ENCODE results near the gene STK32B. TPM values are rescaled to one million over a fixed set of nuclear protein-coding genes. Genes with fewer than 3 reads are reported as not detected.

The STK32B gene
- total and polyA plus RNA-seq, 5 donors from 2014 or later, result not detected

GRCh38 chr4:5470318-5471198, 419.3 kb downstream of the STK32B start:
- H3K27ac ChIP-seq (ENCODE audit: insufficient read depth, low read length, poor library complexity, severe bottlenecking), result no peak overlapping the region

GRCh38 chr4:5471206-5471605, 419.9 kb downstream of the STK32B start:
- peaks cover 0 to 1% (median 0%) of the 10 kb centered on the region in 7 donors for H3K9me3 Mint-ChIP-seq
- no peak for ATAC-seq (ENCODE audit: low read depth in 2 of 2)
- Histone ChIP-seq H3K36me3 (ENCODE audit: control insufficient read depth, insufficient read depth, low read length) (no peaks in the 10 kb centered on the region), H3K27ac (ENCODE audit: insufficient read depth, low read length, poor library complexity, severe bottlenecking) (no peak overlapping the region), H3K4me1 (ENCODE audit: control insufficient read depth, insufficient read depth, low read length, poor library complexity, severe bottlenecking) (no peaks in the 10 kb centered on the region), H3K4me3 (ENCODE audit: low read depth, low read length) (no peak overlapping the region), H3K9me3 (ENCODE audit: control insufficient read depth in 2 of 2, low read length in 2 of 2) (no peaks in the 10 kb centered on the region), H3K27me3 (ENCODE audit: control insufficient read depth, insufficient read depth, low read length) (no peaks in the 10 kb centered on the region)
- no peaks in the 10 kb centered on the region for H3K36me3 Mint-ChIP-seq
- H3K4me1 Mint-ChIP-seq, result no peaks in the 10 kb centered on the region
- no peak overlapping the region for H3K27ac Mint-ChIP-seq
- H3K4me3 Mint-ChIP-seq, result no peak overlapping the region
- no peak for DNase-seq
- peaks cover 4% of the 10 kb centered on the region for H3K27me3 Mint-ChIP-seq

More at GRCh38 chr4:5470318-5471198, 419.3 kb downstream of the STK32B start:
- Mint-ChIP-seq H3K27me3 (peaks cover 4% of the 10 kb centered on the region), H3K4me3 (no peak overlapping the region), H3K36me3 (no peaks in the 10 kb centered on the region), H3K9me3 (peaks cover 0 to 1% (median 0%) of the 10 kb centered on the region in 7 donors), H3K27ac (no peak overlapping the region), H3K4me1 (no peaks in the 10 kb centered on the region)
- Histone ChIP-seq H3K36me3 (ENCODE audit: control insufficient read depth, insufficient read depth, low read length) (no peaks in the 10 kb centered on the region), H3K4me3 (ENCODE audit: low read depth, low read length) (no peak overlapping the region), H3K27me3 (ENCODE audit: control insufficient read depth, insufficient read depth, low read length) (no peaks in the 10 kb centered on the region), H3K4me1 (ENCODE audit: control insufficient read depth, insufficient read depth, low read length, poor library complexity, severe bottlenecking) (no peaks in the 10 kb centered on the region), H3K9me3 (ENCODE audit: control insufficient read depth in 2 of 2, low read length in 2 of 2) (no peaks in the 10 kb centered on the region)
- DNase-seq (no peak), ATAC-seq (ENCODE audit: low read depth in 2 of 2) (no peak)

- Histone ChIP-seq H3K27ac (ENCODE audit: insufficient read depth, low read length, poor library complexity, severe bottlenecking) (no peak overlapping the region), H3K9me3 (ENCODE audit: control insufficient read depth in 2 of 2, low read length in 2 of 2) (no peaks in the 10 kb centered on the region), H3K4me1 (ENCODE audit: control insufficient read depth, insufficient read depth, low read length, poor library complexity, severe bottlenecking) (no peaks in the 10 kb centered on the region), H3K36me3 (ENCODE audit: control insufficient read depth, insufficient read depth, low read length) (no peaks in the 10 kb centered on the region), H3K4me3 (ENCODE audit: low read depth, low read length) (no peak overlapping the region), H3K27me3 (ENCODE audit: control insufficient read depth, insufficient read depth, low read length) (no peaks in the 10 kb centered on the region)
- H3K27ac Mint-ChIP-seq, result no peak overlapping the region
- peaks cover 4% of the 10 kb centered on the region for H3K27me3 Mint-ChIP-seq
- no peaks in the 10 kb centered on the region for H3K4me1 Mint-ChIP-seq
- DNase-seq (no peak), ATAC-seq (ENCODE audit: low read depth in 2 of 2) (no peak)
- H3K36me3 Mint-ChIP-seq, result no peaks in the 10 kb centered on the region
- H3K4me3 Mint-ChIP-seq, result no peak overlapping the region
- peaks cover 0 to 1% (median 0%) of the 10 kb centered on the region in 7 donors for H3K9me3 Mint-ChIP-seq
These were observed 420.4 kb downstream of the STK32B start for GRCh38 chr4:5471691-5472090.

- no peak for DNase-seq
- Histone ChIP-seq H3K27me3 (ENCODE audit: control insufficient read depth, insufficient read depth, low read length) (no peaks in the 10 kb centered on the region), H3K27ac (ENCODE audit: insufficient read depth, low read length, poor library complexity, severe bottlenecking) (no peak overlapping the region), H3K9me3 (ENCODE audit: control insufficient read depth in 2 of 2, low read length in 2 of 2) (no peaks in the 10 kb centered on the region), H3K4me1 (ENCODE audit: control insufficient read depth, insufficient read depth, low read length, poor library complexity, severe bottlenecking) (no peaks in the 10 kb centered on the region), H3K36me3 (ENCODE audit: control insufficient read depth, insufficient read depth, low read length) (no peaks in the 10 kb centered on the region), H3K4me3 (ENCODE audit: low read depth, low read length) (no peak overlapping the region)
- peaks cover 4% of the 10 kb centered on the region for H3K27me3 Mint-ChIP-seq
- no peaks in the 10 kb centered on the region for H3K4me1 Mint-ChIP-seq
- H3K4me3 Mint-ChIP-seq, result no peak overlapping the region
- H3K36me3 Mint-ChIP-seq, result no peaks in the 10 kb centered on the region
- H3K9me3 Mint-ChIP-seq, result peaks cover 0 to 2% (median 0%) of the 10 kb centered on the region in 7 donors
- H3K27ac Mint-ChIP-seq, result no peak overlapping the region
- ATAC-seq (ENCODE audit: low read depth in 2 of 2), result no peak
These were observed 420.9 kb downstream of the STK32B start for GRCh38 chr4:5472160-5472591.

GRCh38 chr4:5473125-5473524, 421.8 kb downstream of the STK32B start:
- no peaks in the 10 kb centered on the region for H3K4me1 Mint-ChIP-seq
- DNase-seq (no peak), ATAC-seq (ENCODE audit: low read depth in 2 of 2) (no peak)
- Histone ChIP-seq H3K27me3 (ENCODE audit: control insufficient read depth, insufficient read depth, low read length) (no peaks in the 10 kb centered on the region), H3K9me3 (ENCODE audit: control insufficient read depth in 2 of 2, low read length in 2 of 2) (no peaks in the 10 kb centered on the region), H3K4me1 (ENCODE audit: control insufficient read depth, insufficient read depth, low read length, poor library complexity, severe bottlenecking) (no peaks in the 10 kb centered on the region), H3K36me3 (ENCODE audit: control insufficient read depth, insufficient read depth, low read length) (no peaks in the 10 kb centered on the region), H3K27ac (ENCODE audit: insufficient read depth, low read length, poor library complexity, severe bottlenecking) (no peak overlapping the region), H3K4me3 (ENCODE audit: low read depth, low read length) (no peak overlapping the region)
- no peak overlapping the region for H3K4me3 Mint-ChIP-seq
- peaks cover 4% of the 10 kb centered on the region for H3K27me3 Mint-ChIP-seq
- H3K27ac Mint-ChIP-seq, result no peak overlapping the region
- H3K36me3 Mint-ChIP-seq, result no peaks in the 10 kb centered on the region
- H3K9me3 Mint-ChIP-seq, result peaks cover 0 to 4% (median 0%) of the 10 kb centered on the region in 7 donors

GRCh38 chr4:5474756-5475155, 423.5 kb downstream of the STK32B start:
- H3K4me1 ChIP-seq (ENCODE audit: control insufficient read depth, insufficient read depth, low read length, poor library complexity, severe bottlenecking), result no peaks in the 10 kb centered on the region
- Mint-ChIP-seq H3K4me1 (no peaks in the 10 kb centered on the region), H3K27me3 (peaks cover 4% of the 10 kb centered on the region), H3K36me3 (no peaks in the 10 kb centered on the region), H3K9me3 (peaks cover 0 to 4% (median 0%) of the 10 kb centered on the region in 7 donors), H3K27ac (no peak overlapping the region), H3K4me3 (no peak overlapping the region)
- H3K4me3 ChIP-seq (ENCODE audit: low read depth, low read length), result no peak overlapping the region
- DNase-seq (no peak), ATAC-seq (ENCODE audit: low read depth in 2 of 2) (no peak)
- H3K9me3 ChIP-seq (ENCODE audit: control insufficient read depth in 2 of 2, low read length in 2 of 2), result no peaks in the 10 kb centered on the region
- H3K36me3 ChIP-seq (ENCODE audit: control insufficient read depth, insufficient read depth, low read length), result no peaks in the 10 kb centered on the region
- no peak overlapping the region for H3K27ac ChIP-seq (ENCODE audit: insufficient read depth, low read length, poor library complexity, severe bottlenecking)
- H3K27me3 ChIP-seq (ENCODE audit: control insufficient read depth, insufficient read depth, low read length), result no peaks in the 10 kb centered on the region

- Histone ChIP-seq H3K27ac (ENCODE audit: insufficient read depth, low read length, poor library complexity, severe bottlenecking) (no peak overlapping the region), H3K9me3 (ENCODE audit: control insufficient read depth in 2 of 2, low read length in 2 of 2) (no peaks in the 10 kb centered on the region), H3K36me3 (ENCODE audit: control insufficient read depth, insufficient read depth, low read length) (no peaks in the 10 kb centered on the region), H3K27me3 (ENCODE audit: control insufficient read depth, insufficient read depth, low read length) (no peaks in the 10 kb centered on the region), H3K4me3 (ENCODE audit: low read depth, low read length) (no peak overlapping the region), H3K4me1 (ENCODE audit: control insufficient read depth, insufficient read depth, low read length, poor library complexity, severe bottlenecking) (no peaks in the 10 kb centered on the region)
- DNase-seq, result no peak
- H3K9me3 Mint-ChIP-seq, result peaks cover 0 to 4% (median 0%) of the 10 kb centered on the region in 7 donors
- no peak for ATAC-seq (ENCODE audit: low read depth in 2 of 2)
- no peak overlapping the region for H3K27ac Mint-ChIP-seq
- no peak overlapping the region for H3K4me3 Mint-ChIP-seq
- H3K36me3 Mint-ChIP-seq, result no peaks in the 10 kb centered on the region
- no peaks in the 10 kb centered on the region for H3K4me1 Mint-ChIP-seq
- no peaks in the 10 kb centered on the region for H3K27me3 Mint-ChIP-seq
These were observed 426.3 kb downstream of the STK32B start for GRCh38 chr4:5477613-5478012.

- no peak for ATAC-seq (ENCODE audit: low read depth in 2 of 2)
- H3K27ac ChIP-seq (ENCODE audit: insufficient read depth, low read length, poor library complexity, severe bottlenecking), result no peak overlapping the region
- H3K4me1 ChIP-seq (ENCODE audit: control insufficient read depth, insufficient read depth, low read length, poor library complexity, severe bottlenecking), result no peaks in the 10 kb centered on the region
- no peaks in the 10 kb centered on the region for H3K27me3 Mint-ChIP-seq
- H3K4me3 Mint-ChIP-seq, result no peak overlapping the region
- no peaks in the 10 kb centered on the region for H3K27me3 ChIP-seq (ENCODE audit: control insufficient read depth, insufficient read depth, low read length)
- H3K9me3 ChIP-seq (ENCODE audit: control insufficient read depth in 2 of 2, low read length in 2 of 2), result no peaks in the 10 kb centered on the region
- no peaks in the 10 kb centered on the region for H3K36me3 Mint-ChIP-seq
- no peak overlapping the region for H3K4me3 ChIP-seq (ENCODE audit: low read depth, low read length)
- peaks cover 0 to 4% (median 0%) of the 10 kb centered on the region in 7 donors for H3K9me3 Mint-ChIP-seq
- DNase-seq, result no peak
- H3K36me3 ChIP-seq (ENCODE audit: control insufficient read depth, insufficient read depth, low read length), result no peaks in the 10 kb centered on the region
- H3K27ac Mint-ChIP-seq, result no peak overlapping the region
- H3K4me1 Mint-ChIP-seq, result no peaks in the 10 kb centered on the region
These were observed 426.9 kb downstream of the STK32B start for GRCh38 chr4:5478169-5478568.

Measured in CD4-positive, CD25-positive, alpha-beta regulatory T cell (primary cell).